Measurements from ENCODE around the gene HERC5.
"Not testable (repeated sequence)": the region's sequence is repeated elsewhere in the genome, so short reads cannot be mapped to it uniquely, and the experiment has no call there.

HERC5 gene

GRCh38 chr4:88456670-88457306, at the start of gene HERC5:
TSS of gene HERC5 (plus strand) at chr4:88457119. CDS start at chr4:88457270, 151 bp downstream.
- peak; percentile 77 to 81 for DNase-seq (ENCODE audit: low read depth in 2 of 2)

- DNase-seq (ENCODE audit: low read depth in 2 of 2) = no peak
These were observed 47.7 kb upstream of the HERC5 start for GRCh38 chr4:88409206-88409605.

GRCh38 chr4:88409789-88410188, 47.1 kb upstream of the HERC5 start:
- DNase-seq (ENCODE audit: low read depth in 2 of 2) = no peak

- DNase-seq (ENCODE audit: low read depth in 2 of 2) = no peak
These were observed 45.3 kb upstream of the HERC5 start for GRCh38 chr4:88411491-88412096.

- no peak for DNase-seq (ENCODE audit: low read depth in 2 of 2)
These were observed 43.1 kb upstream of the HERC5 start for GRCh38 chr4:88413801-88414200.

- no peak for DNase-seq (ENCODE audit: low read depth in 2 of 2)
These were observed 42.2 kb upstream of the HERC5 start for GRCh38 chr4:88414755-88415154.

GRCh38 chr4:88415982-88416381, 40.9 kb upstream of the HERC5 start:
- DNase-seq (ENCODE audit: low read depth in 2 of 2) = no peak

- DNase-seq (ENCODE audit: low read depth in 2 of 2) = no peak
These were observed 38.5 kb upstream of the HERC5 start for GRCh38 chr4:88418411-88418810.

GRCh38 chr4:88419874-88420273, 37.0 kb upstream of the HERC5 start:
- DNase-seq (ENCODE audit: low read depth in 2 of 2) = no peak

DNA sequence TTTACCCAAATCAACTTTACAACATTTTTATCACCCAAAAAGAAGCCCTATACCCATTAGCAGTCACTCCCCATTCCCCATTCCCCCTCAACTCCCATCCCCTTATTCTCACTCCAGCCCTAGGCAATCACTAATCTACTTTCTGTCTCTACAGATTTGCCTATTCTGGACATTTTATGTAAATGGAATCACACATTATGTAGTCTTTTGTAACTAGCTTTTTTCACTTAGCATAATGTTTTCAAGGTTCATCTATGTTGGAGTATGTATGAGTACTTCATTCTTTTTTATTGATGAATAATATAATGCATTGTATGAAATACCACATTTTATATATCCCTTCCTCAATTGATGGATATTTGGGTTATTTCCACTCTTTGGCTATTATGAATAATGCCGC, 36.1 kb upstream of the HERC5 start:
- no peak for DNase-seq (ENCODE audit: low read depth in 2 of 2)

DNA sequence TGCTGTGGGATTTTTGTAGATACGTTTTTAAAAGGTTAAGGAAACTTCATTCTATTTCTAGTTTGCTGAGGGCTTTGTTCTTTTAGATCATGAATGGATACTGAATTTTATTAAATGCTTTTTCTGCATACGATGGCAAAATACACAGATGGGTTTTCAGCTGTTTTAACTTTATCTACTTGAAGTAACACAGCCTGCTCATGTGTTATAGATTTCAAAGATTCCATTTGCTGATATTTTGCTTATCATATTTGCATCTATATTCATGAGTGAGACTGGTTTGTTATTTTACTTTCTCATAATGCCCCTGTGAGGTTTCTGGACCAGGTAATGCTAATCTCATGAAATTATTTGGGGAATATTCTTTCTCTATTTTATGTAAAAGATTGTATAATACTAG, 34.5 kb upstream of the HERC5 start:
- DNase-seq (ENCODE audit: low read depth in 2 of 2) = no peak

DNA sequence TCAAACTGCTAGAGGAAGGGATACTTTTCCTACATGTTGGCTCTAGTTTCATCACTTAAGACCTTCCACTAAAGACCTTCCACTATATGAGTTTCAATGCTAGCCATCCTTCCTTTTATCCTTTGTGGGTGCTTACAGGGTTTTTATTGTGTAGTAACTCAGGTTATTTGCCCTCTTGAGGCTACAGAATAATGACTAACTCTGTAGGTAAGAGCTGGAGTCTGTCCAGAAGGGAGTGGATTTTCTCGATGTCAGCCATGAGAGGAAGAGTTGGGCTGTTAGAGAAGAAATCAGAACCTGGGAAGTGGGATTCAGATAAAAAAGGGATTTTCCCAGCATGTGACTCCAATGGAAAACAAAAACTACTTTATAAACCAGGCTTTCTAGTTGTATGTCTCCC, 27.5 kb upstream of the HERC5 start:
- no peak for DNase-seq (ENCODE audit: low read depth in 2 of 2)

DNA sequence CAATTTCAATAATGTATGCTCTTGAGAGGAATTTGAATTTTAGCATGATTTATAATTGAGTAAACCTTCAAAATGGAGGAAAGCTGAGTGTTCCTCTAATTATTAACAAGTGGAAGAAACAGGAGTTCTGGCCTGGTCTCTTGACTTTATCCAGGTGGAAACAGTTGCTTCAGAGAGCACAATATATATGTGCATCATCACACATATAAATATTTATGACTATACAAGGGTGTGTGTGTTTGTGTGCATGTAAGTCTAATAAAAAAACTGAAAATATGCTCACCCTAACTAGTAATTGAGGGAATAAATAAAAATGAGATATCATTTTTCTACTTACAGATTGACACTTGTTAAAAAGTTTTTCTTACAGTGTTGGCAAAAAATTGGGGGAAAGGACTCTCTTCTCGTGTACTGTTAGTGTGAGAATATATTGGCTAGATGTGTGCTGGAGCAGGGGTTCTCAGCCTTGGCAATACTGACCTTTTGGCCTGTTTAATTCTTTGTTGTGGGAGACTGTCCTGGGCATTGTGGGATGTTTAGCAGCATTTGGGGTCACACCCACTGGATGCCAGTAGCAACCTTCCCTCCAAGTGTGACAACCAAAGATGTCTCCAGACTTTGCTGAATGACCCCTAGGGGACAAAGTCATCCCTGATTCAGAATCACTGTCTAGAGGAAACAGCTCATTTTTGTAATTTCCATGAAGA, 20.8 kb upstream of the HERC5 start:
- DNase-seq (ENCODE audit: low read depth in 2 of 2) = no peak

DNA sequence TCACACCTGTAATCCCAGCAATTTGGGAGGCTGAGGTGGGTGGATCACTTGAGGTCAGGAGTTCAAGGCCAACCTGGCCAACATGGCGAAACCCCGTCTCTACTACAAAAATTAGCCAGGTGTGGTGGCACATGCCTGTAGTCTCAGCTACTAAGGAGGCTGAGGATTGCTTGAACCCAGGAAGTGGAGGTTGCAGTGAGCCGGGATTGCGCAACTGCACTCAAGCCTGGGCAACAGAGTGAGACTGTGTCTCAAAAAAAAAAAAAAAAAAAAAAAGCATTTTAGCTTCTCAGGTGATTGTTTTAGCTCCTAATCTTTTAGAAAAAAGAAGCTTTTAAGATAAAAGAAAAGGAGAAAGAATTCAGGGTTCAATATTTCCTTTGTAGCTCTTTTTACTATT, 19.0 kb upstream of the HERC5 start:
- not testable (repeated sequence) for DNase-seq (ENCODE audit: low read depth in 2 of 2)

DNA sequence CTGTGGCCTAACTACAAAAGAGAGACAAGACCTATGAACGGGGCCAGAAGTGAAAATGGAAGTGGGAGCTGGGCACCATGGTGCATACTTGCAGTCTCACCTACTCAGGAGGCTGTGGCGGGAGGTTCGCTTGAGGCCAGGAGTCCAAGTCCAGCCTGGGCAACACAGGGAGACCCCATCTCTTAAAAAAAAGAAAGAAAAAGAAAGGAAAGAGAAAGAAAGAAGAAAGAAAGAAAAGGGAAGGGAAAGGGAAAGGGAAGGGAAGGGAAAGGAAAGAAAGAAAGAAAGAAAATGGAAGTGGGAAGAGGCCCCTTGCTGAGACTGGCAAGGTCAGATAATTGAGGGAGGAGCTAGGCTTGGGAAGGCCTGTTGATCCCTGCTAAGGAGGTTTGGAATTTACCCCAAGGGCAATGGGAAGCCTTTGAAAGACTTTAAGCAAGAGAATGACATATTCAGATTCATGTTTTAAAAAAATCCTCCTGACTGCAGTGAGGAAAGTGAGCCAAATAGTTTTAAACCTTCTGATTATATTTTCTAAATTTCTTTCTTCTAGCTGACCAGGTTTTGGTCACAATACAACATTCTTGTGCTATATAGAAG, 17.7 kb upstream of the HERC5 start:
- no peak for DNase-seq (ENCODE audit: low read depth in 2 of 2)

DNA sequence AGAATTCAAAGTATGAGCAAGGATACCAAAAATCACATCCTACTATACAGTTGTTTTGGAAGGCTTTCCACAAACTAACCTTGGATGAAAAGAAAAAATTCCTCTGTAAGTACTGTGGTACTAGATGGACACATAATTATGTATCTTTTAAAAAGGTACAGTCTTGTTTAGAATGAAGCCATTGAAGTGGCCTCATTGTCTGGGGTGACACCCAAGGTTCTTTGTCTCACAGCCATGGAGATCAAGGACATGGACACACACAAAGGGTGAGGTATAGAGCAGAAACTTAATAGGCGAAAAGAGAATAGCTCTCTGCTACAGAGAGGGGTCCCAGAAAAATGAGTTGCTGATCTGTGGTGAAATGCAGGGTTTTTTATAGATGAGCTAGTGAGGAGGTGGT, 16.8 kb upstream of the HERC5 start:
- no peak for DNase-seq (ENCODE audit: low read depth in 2 of 2)

- no peak for DNase-seq (ENCODE audit: low read depth in 2 of 2)
These were observed 15.2 kb upstream of the HERC5 start for GRCh38 chr4:88441696-88442095.

DNA sequence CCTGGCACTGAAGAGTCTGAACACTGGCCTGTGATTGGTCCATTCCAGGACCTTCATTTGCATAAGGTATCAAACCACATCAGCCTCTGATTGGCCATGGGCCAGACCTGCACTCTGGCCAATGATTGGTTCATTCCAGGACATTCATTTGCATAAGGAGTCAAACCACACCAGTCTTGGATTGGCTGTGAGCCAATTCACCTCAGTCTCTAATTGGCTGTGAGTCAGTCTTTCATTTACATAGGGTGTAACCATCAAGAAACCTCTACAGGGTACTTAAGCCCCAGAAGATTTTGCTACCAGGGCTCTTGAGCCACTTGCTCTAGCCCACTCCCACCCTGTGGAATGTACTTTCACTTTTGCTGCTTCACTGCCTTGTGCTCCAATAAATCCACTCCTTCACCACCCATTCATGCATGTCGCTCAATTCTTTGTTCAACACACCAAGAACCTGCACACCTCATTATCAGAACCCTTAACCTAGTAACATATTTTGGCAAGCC, 14.2 kb upstream of the HERC5 start:
- DNase-seq (ENCODE audit: low read depth in 2 of 2) = no peak

- no peak for DNase-seq (ENCODE audit: low read depth in 2 of 2)
These were observed 13.4 kb upstream of the HERC5 start for GRCh38 chr4:88443486-88443885.

DNA sequence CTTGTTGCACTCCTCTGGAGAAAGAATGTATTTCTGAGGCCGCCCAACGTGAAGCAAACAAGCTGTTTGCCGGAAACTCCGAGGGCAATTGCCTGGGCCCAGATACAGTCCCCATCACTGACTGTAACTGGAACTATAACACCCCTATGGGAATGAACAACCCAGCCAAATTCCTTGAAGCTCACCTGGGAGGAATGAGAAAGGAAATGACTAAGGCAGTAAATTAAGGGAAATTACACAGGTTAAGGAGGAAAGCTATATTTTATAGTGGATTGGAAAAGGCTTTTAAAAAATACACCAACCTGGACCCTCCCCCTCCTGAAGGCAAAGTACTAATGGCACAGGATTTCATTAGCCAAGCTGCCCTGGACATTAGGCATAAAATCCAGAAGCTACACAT, 11.7 kb upstream of the HERC5 start:
- no peak for DNase-seq (ENCODE audit: low read depth in 2 of 2)

GRCh38 chr4:88446124-88446523, 10.8 kb upstream of the HERC5 start:
- DNase-seq (ENCODE audit: low read depth in 2 of 2) = no peak

DNA sequence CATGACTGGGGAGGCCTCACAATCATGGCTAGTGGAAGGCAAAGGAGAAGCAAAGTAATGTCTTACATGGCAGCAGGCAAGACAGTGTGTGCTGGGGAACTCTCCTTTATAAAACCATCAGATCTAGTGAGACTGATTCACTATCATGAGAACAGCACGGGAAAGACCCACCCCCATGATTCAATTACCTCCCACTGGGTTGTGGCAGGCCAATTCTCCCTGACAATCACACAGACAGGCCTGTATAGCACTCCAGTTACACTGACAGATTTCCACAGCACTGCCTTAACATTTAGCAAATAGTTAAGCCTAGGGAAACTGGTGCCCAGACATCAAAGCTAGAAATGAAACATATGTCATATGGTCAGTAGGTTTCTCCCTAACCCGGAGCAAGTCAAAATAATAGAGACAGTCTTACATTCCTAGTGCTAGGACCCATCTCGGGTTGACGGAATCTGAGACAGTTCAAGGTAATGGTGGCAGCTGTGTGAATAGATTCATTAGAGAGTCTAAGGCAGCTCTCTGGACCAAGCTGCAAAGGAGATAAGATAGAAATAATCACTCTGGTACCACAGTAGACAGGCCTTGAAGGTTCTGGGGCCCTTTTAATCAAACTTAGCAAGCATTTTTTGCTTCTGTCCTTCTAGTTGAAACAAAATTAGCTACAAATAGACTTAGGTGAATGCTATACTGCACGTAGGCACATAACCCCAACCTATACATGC, 9.4 kb upstream of the HERC5 start:
- DNase-seq (ENCODE audit: low read depth in 2 of 2) = no peak

All from stimulated activated CD8-positive, alpha-beta memory T cell treated with anti-CD3 and anti-CD28 coated beads, Interleukin-15, amount 100 ng/mL, for 4 hours (primary cell).